ENCODE data around the gene LRRC51.

Gene LRRC51

GRCh38 chr11:72070491-72070890 lies 10.2 kb upstream of the LRRC51 start:
- no peak for DNase-seq (ENCODE audit: low read depth)

DNA sequence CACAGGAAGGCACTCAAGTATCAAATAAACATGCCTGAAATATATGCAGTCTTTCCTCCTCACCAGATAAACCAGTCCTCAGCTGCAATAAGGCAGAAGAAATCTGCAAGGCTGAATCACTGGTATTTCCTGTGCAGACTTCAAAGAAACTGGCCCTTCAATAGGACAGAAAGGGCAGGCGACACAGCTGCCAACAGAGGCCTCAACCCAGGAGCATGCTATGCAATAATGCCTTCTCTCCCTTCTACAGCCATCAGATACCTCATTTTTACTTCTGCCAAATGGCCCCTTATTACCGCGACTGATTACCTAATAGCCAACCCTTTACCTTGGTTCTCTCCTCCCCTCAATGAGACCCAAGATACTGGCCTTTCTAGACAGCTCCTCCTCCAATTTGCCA lies 8.3 kb upstream of the LRRC51 start:
- no peak for DNase-seq (ENCODE audit: low read depth)

- no peak for DNase-seq (ENCODE audit: low read depth)
Measured at GRCh38 chr11:72075109-72075508, 5.5 kb upstream of the LRRC51 start.

DNA sequence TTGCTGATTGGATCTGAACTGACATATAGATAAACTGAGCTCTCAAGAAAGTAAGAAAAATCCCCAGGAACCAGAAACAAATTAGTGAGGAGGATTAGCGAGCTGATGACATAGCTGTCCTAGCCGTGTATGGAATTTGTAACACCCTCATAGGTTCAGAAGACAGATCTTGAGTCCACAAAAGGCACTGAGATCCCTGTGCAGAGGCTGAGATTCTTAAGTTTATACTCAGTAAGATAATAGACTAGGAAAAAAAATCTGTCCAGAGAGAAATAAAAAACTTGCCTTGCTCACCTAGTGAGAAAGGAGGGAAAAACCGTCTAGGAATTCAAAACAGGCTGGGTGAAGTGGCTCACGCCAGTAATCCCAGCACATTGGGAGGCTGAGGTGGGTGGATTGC lies 4.9 kb upstream of the LRRC51 start:
- no peak for DNase-seq (ENCODE audit: low read depth)

DNA sequence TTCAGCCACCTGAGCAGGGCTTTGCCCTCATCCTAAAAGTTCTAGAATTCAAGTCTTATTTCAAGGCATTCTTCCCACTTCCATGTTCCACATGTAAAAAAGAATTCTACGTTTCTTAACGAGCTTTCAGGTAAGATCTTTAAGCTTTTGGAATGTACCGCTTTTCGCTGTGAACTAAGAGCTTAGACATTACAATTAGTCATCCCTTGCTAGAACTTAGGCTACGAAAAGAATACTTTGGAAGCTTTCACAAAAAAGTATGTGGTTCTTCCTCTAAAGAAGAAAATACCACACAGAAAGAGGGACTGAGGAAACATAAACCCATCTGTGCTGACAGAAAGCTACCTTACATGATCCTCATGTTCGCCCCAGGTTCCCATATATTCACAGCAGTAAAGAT lies 2.2 kb upstream of the LRRC51 start:
- no peak for DNase-seq (ENCODE audit: low read depth)

DNA sequence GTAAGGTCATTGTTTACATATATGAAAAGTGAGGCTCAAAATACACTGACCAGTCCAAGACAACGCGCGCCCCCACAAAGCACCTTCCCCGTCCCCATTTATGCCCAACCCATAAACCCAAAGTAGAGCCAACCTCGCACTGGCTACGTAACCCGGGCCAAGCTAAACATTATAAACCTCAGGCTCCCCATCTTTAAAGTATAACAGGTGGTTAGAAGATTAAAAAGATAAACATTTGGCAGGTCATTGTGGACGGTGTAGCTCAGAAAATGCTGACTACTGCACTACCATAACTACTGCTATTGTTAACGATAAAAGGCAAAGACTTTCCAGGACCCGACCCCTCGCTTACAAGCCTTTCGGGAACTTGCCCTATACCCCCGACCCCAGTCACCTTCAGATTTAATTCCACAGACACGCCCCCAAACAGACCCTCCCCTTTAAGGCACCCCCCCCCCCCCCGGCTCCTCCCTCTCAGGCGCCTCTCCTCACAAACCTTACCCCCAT lies 778 bp upstream of the LRRC51 start:
- DNase-seq (ENCODE audit: low read depth), result no peak

DNA sequence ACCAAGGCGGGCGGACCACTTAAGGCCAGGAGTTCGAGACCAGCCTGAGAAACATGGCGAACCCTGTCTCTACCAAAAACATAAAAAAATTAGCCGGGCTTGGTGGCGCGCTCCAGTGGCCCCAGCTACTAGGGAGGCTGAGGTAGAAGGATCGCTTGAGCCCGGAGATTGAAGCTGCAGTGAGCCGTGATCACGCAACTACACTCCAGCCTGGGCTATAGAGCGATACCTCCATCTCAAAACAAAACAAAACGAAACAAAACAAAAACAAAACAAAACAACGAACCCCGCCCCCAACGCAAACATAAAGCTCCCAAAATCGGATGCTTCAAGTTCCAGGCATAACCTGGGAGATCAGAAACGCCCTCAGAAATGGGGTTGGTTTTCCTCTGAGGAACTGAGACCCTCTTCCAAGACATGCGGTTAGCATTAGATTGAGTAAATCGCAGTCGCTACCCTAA lies 564 bp downstream of the LRRC51 start:
- DNase-seq (ENCODE audit: low read depth), result no peak

DNA sequence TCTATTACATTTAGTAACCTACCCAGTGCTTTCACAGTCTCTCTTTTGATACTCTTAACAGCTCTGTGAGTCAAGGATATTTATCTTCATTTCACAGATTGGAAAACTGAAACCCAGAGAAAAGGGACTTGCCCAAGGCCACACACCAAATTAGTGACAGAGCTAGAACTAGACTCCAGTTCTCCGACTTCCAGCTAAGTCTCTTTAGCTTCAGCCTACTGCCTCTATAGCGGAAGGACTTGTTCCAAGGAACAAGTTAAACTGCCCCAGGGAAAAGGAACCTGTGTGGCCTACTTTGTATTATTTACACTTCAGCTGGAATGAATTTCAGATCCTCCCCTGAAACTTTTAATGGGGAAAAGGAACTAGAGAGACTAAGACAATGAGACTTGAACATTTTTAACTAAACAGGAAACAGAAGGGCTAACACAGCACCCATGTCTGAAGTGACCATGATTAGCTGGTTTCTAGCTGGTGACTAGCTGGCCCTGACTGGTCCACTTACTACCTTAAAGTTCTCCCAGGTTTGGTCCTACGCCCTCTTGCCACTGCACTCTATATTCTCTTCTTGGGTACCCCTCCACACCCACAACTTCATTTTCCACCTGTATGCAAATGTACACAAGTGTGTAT lies 1.3 kb downstream of the LRRC51 start:
- no peak for DNase-seq (ENCODE audit: low read depth)

- DNase-seq (ENCODE audit: low read depth), result no peak
Measured at GRCh38 chr11:72083414-72083813, 2.8 kb downstream of the LRRC51 start.

DNA sequence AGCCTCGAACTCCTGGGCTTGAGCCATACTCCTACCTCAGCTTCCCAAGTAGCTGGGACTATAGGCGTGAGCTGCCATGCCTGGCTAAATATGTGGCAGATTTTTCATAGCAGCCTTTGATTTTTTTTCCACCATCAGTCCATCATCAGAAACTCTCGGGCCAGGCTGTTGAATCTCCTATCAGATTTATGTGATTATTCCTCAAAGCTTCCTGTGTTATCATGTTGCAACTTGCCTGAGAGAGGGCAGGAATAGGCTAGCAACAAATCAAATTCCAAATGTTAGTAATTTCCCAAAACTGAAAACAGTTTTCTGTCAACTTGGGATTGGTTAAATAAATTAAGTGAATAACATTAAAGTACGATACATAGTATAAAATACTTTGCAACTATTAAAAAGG lies 3.4 kb downstream of the LRRC51 start:
- DNase-seq (ENCODE audit: low read depth), result no peak

GRCh38 chr11:72084965-72085364 lies 4.3 kb downstream of the LRRC51 start:
- no peak for DNase-seq (ENCODE audit: low read depth)

- DNase-seq (ENCODE audit: low read depth), result no peak
Measured at GRCh38 chr11:72085621-72086351, 5.1 kb downstream of the LRRC51 start.

DNA sequence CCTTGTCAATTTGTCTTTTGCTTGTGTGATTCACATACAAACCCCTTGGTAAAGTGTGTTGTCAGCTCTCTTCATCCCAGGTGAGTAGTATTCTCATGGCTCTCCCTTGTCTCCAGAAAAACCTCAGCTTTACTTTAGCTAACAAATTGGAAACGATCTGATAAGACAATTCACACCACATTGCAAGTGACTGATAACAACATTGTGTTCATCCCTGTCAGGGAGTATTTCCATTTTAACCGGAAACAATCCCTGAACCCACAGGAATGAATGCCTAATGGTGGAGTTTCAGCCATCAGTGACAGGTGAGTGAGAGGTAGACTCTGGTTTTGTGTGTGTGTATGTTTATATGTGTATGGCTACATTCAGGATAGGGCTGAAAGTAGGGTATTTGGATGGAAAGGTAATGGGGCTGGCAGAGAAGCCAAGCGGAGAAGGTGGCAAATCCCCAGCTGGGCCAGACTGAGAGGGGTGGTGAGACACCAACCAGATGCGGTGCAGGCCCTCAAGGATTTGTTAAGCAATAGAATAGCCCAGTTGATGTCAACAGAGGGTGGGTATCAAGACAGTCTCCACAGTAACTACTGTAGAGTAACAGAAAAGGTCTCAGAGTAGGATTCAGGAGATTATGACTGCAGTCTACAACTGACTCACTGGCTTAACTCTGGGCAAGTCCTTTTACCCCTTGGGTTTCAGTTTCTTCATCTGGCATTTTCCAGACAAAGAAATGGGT lies 7.6 kb downstream of the LRRC51 start:
- no peak for DNase-seq (ENCODE audit: low read depth)

GRCh38 chr11:72091292-72091691 lies 10.6 kb downstream of the LRRC51 start:
- peak; percentile 54 for DNase-seq (ENCODE audit: low read depth)

DNA sequence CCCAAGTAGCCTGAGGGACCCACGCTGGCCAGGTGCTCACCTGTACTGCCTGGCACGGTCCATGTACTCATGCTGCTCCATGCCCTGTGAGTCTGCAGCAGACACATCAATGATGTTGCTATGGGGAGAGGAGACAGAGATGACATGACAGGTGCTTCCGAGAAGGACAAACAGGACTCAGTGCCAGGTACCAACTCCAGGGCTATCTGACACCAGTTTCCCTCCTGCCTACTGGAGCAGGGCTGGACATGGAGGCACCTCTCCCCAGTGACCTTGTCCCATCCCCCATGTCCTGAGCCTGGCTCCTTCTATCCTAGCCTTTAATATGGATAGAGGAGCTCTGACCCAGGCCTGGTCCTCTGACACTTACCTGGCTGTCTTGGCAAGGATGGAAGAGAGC lies 18.1 kb downstream of the LRRC51 start:
- DNase-seq (ENCODE audit: low read depth), result no peak

- no peak for DNase-seq (ENCODE audit: low read depth)
Measured at GRCh38 chr11:72100009-72100408, 19.4 kb downstream of the LRRC51 start.

GRCh38 chr11:72100462-72100861 lies 19.8 kb downstream of the LRRC51 start:
- no peak for DNase-seq (ENCODE audit: low read depth)

- no peak for DNase-seq (ENCODE audit: low read depth)
Measured at GRCh38 chr11:72102162-72102561, 21.5 kb downstream of the LRRC51 start.

- DNase-seq (ENCODE audit: low read depth), result no peak
Measured at GRCh38 chr11:72102631-72102945, 21.9 kb downstream of the LRRC51 start.

GRCh38 chr11:72102946-72103753 lies 22.5 kb downstream of the LRRC51 start, which contains the start of gene LAMTOR1:
Gene LAMTOR1 (minus strand): TSS chr11:72103297. CDS start chr11:72103224, 73 bp downstream.
- DNase-seq (ENCODE audit: low read depth), result peak; percentile 98

GRCh38 chr11:72103754-72104167 lies 23.1 kb downstream of the LRRC51 start:
- no peak for DNase-seq (ENCODE audit: low read depth)

- DNase-seq (ENCODE audit: low read depth), result no peak
Measured at GRCh38 chr11:72105888-72106287, 25.2 kb downstream of the LRRC51 start, which contains the start of gene TOMT. Gene TOMT (plus strand): TSS chr11:72105924. CDS start chr11:72105952, 28 bp downstream.

All from stimulated activated CD8-positive, alpha-beta memory T cell treated with anti-CD3 and anti-CD28 coated beads, Interleukin-15, amount 100 ng/mL, for 1 hour (primary cell).